OCI-LY7 (cell line): ENCODE data around the gene TMEM45B.

Experiments used
- CTCF ChIP-seq: fragments of 200-600 bp; sonication (generic); conservative IDR thresholded peaks from 2 replicates; pipeline ENCODE4 v1.5.1; 2014; ENCODE audit warnings: mild to moderate bottlenecking, antibody characterized with exemption, low read length, moderate library complexity, mixed read lengths
- EZH2phosphoT487 ChIP-seq: fragments of 200-600 bp; sonication (generic); IDR thresholded peaks from 2 replicates; pipeline ENCODE4 v1.6.1; 2018; ENCODE audit warnings: low read depth, borderline replicate concordance, mild to moderate bottlenecking, mixed run types, antibody characterized with exemption, low read length, moderate library complexity, mixed read lengths

GRCh38 chr11:129846508-129847335 is 31.1 kb downstream of the TMEM45B start:
- TF ChIP-seq CTCF (no peak), EZH2phosphoT487 (no peak)
